Motor neuron (in vitro differentiated cells): Measurements from ENCODE around the gene TREML4. TPM values are rescaled to one million over a fixed set of nuclear protein-coding genes. Genes with fewer than 3 reads are reported as not detected.
"Not testable (repeated sequence)": the region's sequence is repeated elsewhere in the genome, so short reads cannot be mapped to it uniquely, and the experiment has no call there.

Experiments used
- ATAC-seq, 8 experiments: fragments of 200-7000 bp; cut with Tn5 transposase; replicated peaks in 6 of 8; 2 replicates each; pipeline ENCODE4 v1.8.0; 2021; ENCODE audit warnings: mild to moderate bottlenecking in 8 of 8, moderate library complexity in 8 of 8
- H3K27ac ChIP-seq, 2 donors: fragments of 250-450 bp; sonication (Bioruptor Pico); 2 replicates each; pipeline ENCODE4 v1.9.0; 2021; ENCODE audit warnings: antibody characterized with exemption in 2 of 2, mild to moderate bottlenecking in 2 of 2, moderate library complexity in 1 of 2
- H3K4me1 ChIP-seq, 2 donors: fragments of 250-450 bp; sonication (Bioruptor Pico); replicated peaks in 1 of 2; 2 replicates each; pipeline ENCODE4 v1.6.1; 2021; ENCODE audit warnings: antibody characterized with exemption in 2 of 2, mild to moderate bottlenecking in 2 of 2, moderate library complexity in 1 of 2
- H3K4me3 ChIP-seq, 5 donors: fragments of 250-450 bp; sonication (Bioruptor Pico); 2 replicates each; pipeline ENCODE4 v1.9.0; 2021; ENCODE audit warnings: antibody characterized with exemption in 5 of 5, mild to moderate bottlenecking in 5 of 5, moderate library complexity in 4 of 5
- WGBS, 10 experiments: fragments of 450-650 bp; shearing (Covaris generic); methylation state at CpG; one replicate each; pipeline ENCODE4 v1.0.0; 2022; 5-methylcytosine and 5-hydroxymethylcytosine counted together
- in situ Hi-C, 9 experiments: fragments of 400-800 bp; cut with MboI; loops; one replicate each; pipeline ENCODE4 v1.15.0; 2021; ENCODE audit warnings: low sequenced_read_pairs in 9 of 9, low pct_unique_long_range_greater_than_20kb in 2 of 9; ENCODE audit not compliant: unreplicated experiment in 9 of 9
- total RNA-seq, 8 experiments: library from RNA; unstranded; fragments of 300-600 nt; gene quantifications; 2 replicates each; pipeline versions ENCODE4 v1.2.3 to v1.2.4, GENCODE V29; 2022

Gene TREML4
- total RNA-seq, 8 experiments from 2014 or later = 0.09 to 0.38 (median 0.13) TPM; not detected in 3

DNA sequence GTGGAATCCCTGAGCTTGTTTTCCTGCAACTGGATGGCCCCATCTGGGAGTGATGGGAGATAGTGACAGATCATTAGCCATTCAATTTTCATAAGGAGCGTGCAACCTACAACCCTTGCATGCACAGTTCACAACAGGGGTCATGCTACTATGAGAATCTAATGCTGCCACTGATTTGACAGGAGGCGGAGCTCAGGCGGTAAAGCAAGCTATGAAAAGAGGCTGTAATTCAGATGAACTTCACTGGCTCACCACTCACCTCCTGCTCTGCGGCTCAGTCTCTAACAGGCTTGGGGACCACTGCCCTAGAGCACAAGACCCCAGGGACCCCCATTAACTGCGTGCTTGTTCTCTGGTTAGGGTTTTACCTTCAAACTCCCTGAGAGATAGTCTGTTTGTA, 12.4 kb upstream of the TREML4 start:
- Histone ChIP-seq H3K4me1 (peaks cover 8% of the 10 kb centered on the region in 2 donors), H3K4me3 (no peak overlapping the region), H3K27ac (no peak overlapping the region)
- WGBS, 10 experiments = 0 to 100% (median 65%) methylated on average over 1 to 4 of the region's 5 CpGs; no CpG with 5 or more reads in 2 of the 10 experiments
- in situ Hi-C loops = no loop called here
- ATAC-seq = peak in 4 of 8 experiments; percentile 57 to 92 (median 76)

GRCh38 chr6:41216616-41217015, 11.5 kb upstream of the TREML4 start:
- H3K4me3 ChIP-seq = no peak overlapping the region
- H3K27ac ChIP-seq = no peak overlapping the region
- 0 to 100% (median 44%) methylated on average over 1 to 3 of the region's 5 CpGs; no CpG with 5 or more reads in 5 of the 10 experiments for WGBS, 10 experiments
- in situ Hi-C loops = no loop called here
- H3K4me1 ChIP-seq = peaks cover 8% of the 10 kb centered on the region in 2 donors
- ATAC-seq = no peak

- no peak for ATAC-seq
- no peak overlapping the region for H3K27ac ChIP-seq
- H3K4me1 ChIP-seq = no peaks in the 10 kb centered on the region
- 25 to 75% (median 59%) methylated on average over 3 to 4 of the region's 4 CpGs; no CpG with 5 or more reads in 3 of the 10 experiments for whole genome bisulfite sequencing, 10 experiments
- H3K4me3 ChIP-seq = no peak overlapping the region
- in situ Hi-C loops = no loop called here
These were observed 6.1 kb upstream of the TREML4 start for GRCh38 chr6:41222045-41222444.

GRCh38 chr6:41222513-41222912, 5.6 kb upstream of the TREML4 start:
- Histone ChIP-seq H3K4me3 (no peak overlapping the region), H3K4me1 (no peaks in the 10 kb centered on the region), H3K27ac (no peak overlapping the region)
- 8 to 100% (median 60%) methylated on average over 1 to 3 of the region's 5 CpGs; no CpG with 5 or more reads in 6 of the 10 experiments for WGBS, 10 experiments
- in situ Hi-C loops = no loop called here
- no peak for ATAC-seq

GRCh38 chr6:41224800-41225199, 3.3 kb upstream of the TREML4 start:
- in situ Hi-C loops = no loop called here
- 33 to 100% (median 95%) methylated on average over 1 of the region's 1 CpG; no CpG with 5 or more reads in 4 of the 10 experiments for WGBS, 10 experiments
- no peaks in the 10 kb centered on the region for H3K4me1 ChIP-seq
- no peak overlapping the region for H3K4me3 ChIP-seq
- no peak for ATAC-seq
- H3K27ac ChIP-seq = no peak overlapping the region

DNA sequence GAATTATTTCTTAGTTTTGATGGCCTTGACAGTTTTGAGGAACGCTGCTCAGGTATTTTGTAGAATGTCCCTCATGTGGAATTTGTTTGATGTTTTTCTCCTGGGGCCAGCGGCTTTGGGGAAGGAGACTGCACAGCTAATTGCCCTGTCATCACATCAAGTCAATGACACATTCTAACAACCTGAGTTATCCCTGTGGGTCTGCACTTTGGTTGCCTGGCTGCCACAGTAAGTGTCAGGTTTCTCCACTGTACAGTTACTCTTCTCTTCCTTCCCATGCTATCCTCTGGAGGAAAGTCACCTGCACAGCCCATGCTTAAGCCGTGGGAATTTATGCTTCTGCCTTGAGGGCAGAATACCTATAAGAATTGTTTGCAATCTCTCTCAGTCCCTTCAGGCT, 1.4 kb upstream of the TREML4 start:
- no peak for ATAC-seq
- WGBS, 10 experiments = 0 to 75% (median 50%) methylated on average over 1 to 3 of the region's 3 CpGs; no CpG with 5 or more reads in 1 of the 10 experiments
- no peak overlapping the region for H3K4me3 ChIP-seq
- no peaks in the 10 kb centered on the region for H3K4me1 ChIP-seq
- in situ Hi-C loops = no loop called here
- H3K27ac ChIP-seq = no peak overlapping the region

DNA sequence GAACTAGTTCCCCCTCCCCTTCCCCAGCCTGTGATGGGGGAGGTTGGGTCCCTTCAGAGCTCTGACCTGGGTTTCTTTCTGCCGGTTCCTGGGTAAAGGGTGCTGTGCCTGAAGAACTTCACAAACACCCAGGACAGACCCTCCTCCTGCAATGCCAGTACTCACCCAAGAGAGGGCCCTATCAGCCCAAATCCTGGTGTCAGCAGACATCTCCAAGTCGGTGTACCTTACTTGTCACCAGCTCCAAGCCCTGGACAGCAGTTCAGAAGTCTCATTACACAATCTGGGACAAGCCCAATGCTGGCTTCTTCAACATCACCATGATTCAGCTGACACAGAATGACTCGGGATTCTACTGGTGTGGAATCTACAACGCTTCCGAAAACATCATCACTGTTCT, 467 bp downstream of the TREML4 start:
- H3K4me1 ChIP-seq = no peaks in the 10 kb centered on the region
- no peak overlapping the region for H3K27ac ChIP-seq
- 0 to 58% (median 50%) methylated on average over 1 to 5 of the region's 5 CpGs; no CpG with 5 or more reads in 5 of the 10 experiments for WGBS, 10 experiments
- in situ Hi-C loops = no loop called here
- ATAC-seq = peak in 2 of 8 experiments; percentile 23 to 71
- H3K4me3 ChIP-seq = no peak overlapping the region

GRCh38 chr6:41229721-41230120, 1.6 kb downstream of the TREML4 start:
- in situ Hi-C loops = no loop called here
- no peak for ATAC-seq
- Histone ChIP-seq H3K27ac (no peak overlapping the region), H3K4me3 (no peak overlapping the region), H3K4me1 (no peaks in the 10 kb centered on the region)
- 60 to 79% methylated on average over 2 of the region's 4 CpGs; no CpG with 5 or more reads in 8 of the 10 experiments for WGBS, 10 experiments

DNA sequence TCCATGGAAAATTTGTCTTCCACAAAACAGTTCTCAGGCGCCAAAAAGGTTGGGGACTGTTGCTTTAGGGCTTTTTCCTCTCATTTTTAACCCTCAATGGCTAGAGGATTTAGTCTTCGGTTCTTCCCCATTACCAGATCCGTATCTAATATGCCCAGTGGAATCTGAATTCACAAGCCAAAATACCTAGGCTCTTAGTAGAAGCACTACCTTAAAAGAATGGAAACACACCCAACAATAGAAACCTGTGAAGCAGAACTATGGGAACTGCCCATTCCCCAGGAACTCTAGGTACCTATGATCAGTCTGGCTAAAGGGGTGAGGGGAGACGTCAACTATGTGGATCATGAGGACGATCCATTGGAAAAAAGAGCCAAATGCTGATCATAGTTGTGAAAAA, 3.1 kb downstream of the TREML4 start:
- Histone ChIP-seq H3K27ac (no peak overlapping the region), H3K4me3 (no peak overlapping the region), H3K4me1 (no peaks in the 10 kb centered on the region)
- WGBS, 10 experiments = 33 to 93% (median 75%) methylated on average over 1 to 4 of the region's 5 CpGs; no CpG with 5 or more reads in 1 of the 10 experiments
- in situ Hi-C loops = no loop called here
- no peak for ATAC-seq

DNA sequence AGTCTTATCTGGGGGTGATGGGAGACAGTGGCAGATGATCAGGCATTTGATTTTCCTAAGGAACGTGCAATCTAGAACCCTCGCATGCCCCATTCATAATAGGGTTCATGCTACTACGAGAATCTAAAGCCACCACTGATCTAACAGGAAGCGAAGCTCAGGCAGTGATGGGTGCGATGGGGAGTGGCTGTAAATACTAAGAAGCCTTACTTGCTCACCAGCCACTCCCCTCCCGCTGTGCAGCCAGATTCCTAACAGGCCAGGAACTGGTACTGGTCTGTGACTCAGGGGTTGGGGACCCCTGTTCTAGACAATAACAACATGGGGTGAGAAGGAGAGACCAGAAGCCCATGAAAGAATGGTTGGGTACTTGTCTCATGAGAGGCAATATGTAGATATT, 4.5 kb downstream of the TREML4 start:
- in situ Hi-C loops = no loop called here
- H3K4me3 ChIP-seq = no peak overlapping the region
- 40 to 100% (median 69%) methylated on average over 1 to 5 of the region's 6 CpGs; no CpG with 5 or more reads in 2 of the 10 experiments for whole genome bisulfite sequencing, 10 experiments
- H3K27ac ChIP-seq = no peak overlapping the region
- no peak for ATAC-seq
- no peaks in the 10 kb centered on the region for H3K4me1 ChIP-seq

GRCh38 chr6:41236276-41236675, 8.1 kb downstream of the TREML4 start:
- in situ Hi-C loops = no loop called here
- H3K27ac ChIP-seq = no peak overlapping the region
- H3K4me1 ChIP-seq = no peaks in the 10 kb centered on the region
- no peak for ATAC-seq
- 76% methylated on average over 3 of the region's 4 CpGs; no CpG with 5 or more reads in 9 of the 10 experiments for WGBS, 10 experiments
- H3K4me3 ChIP-seq = no peak overlapping the region

GRCh38 chr6:41237128-41237527, 9.0 kb downstream of the TREML4 start:
- 8 to 100% (median 80%) methylated on average over 1 to 2 of the region's 5 CpGs; no CpG with 5 or more reads in 6 of the 10 experiments for WGBS, 10 experiments
- no peak overlapping the region for H3K4me3 ChIP-seq
- no peaks in the 10 kb centered on the region for H3K4me1 ChIP-seq
- in situ Hi-C loops = no loop called here
- no peak overlapping the region for H3K27ac ChIP-seq
- no peak for ATAC-seq

GRCh38 chr6:41239467-41240159, 11.5 kb downstream of the TREML4 start:
- WGBS, 10 experiments = 0 to 17% (median 6%) methylated on average over 1 to 12 of the region's 22 CpGs
- in situ Hi-C loops = no loop called here
- Histone ChIP-seq H3K27ac (no peak overlapping the region), H3K4me1 (no peaks in the 10 kb centered on the region), H3K4me3 (no peak overlapping the region)
- ATAC-seq = no peak

GRCh38 chr6:41246529-41246928, 18.4 kb downstream of the TREML4 start:
- H3K27ac ChIP-seq, H3K4me1 ChIP-seq, in situ Hi-C loops, ATAC-seq, H3K4me3 ChIP-seq: not testable (repeated sequence)
- no CpG with 5 or more reads among the region's 4 CpGs for whole genome bisulfite sequencing, 10 experiments
